ENCODE data around the gene SLC34A3.

SLC34A3 gene

DNA sequence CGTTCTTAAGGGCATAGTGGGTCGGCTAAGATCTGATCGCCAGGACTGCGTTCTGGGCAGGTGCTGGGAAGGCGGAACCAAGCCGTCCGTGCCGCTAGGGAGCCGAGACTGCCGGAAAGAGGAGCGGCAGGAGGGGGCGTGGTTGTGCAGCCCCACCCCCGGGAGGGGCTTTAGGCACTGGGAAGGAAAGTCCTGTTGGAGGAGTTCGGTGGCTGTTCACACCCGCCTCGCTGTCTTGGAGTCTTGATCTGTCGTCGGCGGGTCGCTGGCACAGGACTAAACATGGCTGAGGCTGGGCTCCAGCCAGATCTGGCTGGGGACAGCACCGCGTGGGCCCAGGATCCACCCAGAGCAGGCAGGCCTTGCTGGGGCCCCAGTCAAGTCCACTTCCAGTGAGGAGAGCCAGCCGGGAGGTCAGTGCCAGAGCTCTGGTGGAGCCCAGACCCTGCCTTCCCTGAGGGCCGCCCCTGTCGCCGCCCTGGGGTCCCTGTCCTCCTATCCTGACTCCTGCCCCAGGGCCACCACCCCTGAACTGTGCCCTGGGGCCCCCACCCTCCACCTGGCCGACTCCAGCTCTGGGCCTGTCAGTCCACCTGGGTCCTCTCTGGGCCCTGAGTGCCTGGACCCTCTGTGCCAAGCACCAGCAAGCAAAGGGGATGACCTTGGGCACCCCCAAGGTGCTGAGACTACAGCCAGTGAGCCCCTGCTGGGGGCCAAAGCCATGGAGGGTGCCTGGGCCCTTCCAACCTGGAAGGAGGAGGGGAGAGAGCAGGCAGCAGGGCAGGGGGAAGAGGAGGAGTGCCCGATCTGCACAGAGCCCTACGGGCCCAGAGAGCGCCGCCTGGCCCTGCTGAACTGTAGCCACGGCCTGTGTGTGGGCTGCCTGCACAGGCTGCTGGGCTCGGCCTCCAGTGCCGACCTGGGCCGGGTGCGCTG lies 13.2 kb upstream of the SLC34A3 start:
- DNase-seq (ENCODE audit: low read depth in 1 of 2, low spot score in 1 of 2) = no peak

DNA sequence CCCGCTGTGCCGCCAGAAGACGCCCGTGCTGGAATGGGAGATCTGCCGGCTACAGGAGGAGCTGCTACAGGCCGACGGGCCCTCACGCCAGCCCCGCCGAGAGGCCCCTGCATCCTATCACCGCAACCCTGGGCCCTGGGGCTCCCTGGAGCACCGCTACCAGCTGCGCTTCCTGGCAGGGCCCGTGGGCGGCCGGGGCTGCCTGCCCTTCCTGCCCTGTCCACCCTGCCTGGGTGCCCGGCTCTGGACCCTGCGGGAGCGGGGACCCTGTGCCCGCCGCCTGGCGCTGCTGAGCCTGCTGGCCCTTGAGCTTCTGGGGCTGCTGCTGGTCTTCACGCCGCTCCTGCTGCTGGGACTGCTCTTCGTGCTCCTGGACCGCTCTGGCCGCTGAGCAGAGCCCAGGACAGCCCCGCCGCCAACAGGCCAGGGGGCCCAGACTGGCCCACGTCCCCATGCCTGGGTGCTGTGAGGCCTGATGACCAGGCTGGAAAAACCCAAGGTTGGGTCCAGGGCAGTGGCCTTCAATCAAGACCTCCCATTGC lies 12.4 kb upstream of the SLC34A3 start:
- DNase-seq (ENCODE audit: low read depth in 1 of 2, low spot score in 1 of 2) = no peak

DNA sequence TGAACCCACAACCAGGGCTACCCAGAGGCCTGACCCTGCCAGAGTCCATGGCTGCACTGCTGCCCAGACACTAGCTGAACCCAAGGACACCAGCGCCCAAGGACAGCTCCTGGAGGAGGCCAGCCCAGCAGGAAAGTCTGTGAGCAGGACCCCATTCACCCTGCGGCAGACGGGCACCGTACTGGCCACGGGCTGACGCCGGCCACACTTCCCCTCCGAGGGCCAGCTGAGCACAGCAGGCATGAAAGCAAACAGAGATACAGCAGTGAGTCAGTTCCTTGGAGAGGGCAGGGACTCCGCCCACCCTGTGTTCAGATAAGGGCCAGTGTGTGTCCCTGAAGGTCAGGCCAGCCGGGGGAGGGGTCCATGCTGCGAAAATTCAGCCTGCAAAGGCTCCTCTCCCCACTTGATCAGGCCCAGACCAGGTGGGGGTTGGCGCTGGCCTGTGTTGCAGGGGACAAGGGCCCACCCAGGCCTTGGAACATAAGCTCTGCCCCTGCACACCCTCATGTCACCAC lies 11.9 kb upstream of the SLC34A3 start:
- DNase-seq (ENCODE audit: low read depth in 1 of 2, low spot score in 1 of 2) = no peak

DNA sequence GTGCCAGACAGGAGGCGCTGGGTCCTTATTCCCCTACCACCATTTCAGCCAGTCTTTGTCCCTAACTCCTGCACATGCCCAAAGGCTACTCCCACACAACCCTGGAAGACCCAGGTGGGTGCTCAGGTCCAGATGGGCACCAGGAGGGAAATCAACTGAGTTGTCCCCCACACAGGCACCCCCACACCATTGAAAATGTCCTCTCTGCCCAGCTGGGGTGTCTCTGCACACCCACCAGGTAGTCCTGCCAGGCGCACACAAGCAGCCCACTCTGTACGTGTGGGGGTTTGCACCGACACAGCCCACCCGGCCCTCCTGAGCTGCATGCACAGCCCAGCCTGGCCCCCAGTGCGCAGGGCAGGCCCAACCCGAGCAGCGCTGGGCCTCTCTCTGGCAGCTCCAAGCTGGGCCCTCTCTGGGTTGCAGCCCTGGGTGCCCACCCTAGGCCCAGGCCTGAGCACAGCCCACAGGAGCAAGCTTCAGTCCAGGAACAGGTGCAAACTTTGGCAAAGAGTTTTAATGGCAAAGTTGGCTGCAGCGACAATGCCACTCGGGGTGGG lies 10.9 kb upstream of the SLC34A3 start:
- DNase-seq (ENCODE audit: low read depth in 1 of 2, low spot score in 1 of 2) = no peak

DNA sequence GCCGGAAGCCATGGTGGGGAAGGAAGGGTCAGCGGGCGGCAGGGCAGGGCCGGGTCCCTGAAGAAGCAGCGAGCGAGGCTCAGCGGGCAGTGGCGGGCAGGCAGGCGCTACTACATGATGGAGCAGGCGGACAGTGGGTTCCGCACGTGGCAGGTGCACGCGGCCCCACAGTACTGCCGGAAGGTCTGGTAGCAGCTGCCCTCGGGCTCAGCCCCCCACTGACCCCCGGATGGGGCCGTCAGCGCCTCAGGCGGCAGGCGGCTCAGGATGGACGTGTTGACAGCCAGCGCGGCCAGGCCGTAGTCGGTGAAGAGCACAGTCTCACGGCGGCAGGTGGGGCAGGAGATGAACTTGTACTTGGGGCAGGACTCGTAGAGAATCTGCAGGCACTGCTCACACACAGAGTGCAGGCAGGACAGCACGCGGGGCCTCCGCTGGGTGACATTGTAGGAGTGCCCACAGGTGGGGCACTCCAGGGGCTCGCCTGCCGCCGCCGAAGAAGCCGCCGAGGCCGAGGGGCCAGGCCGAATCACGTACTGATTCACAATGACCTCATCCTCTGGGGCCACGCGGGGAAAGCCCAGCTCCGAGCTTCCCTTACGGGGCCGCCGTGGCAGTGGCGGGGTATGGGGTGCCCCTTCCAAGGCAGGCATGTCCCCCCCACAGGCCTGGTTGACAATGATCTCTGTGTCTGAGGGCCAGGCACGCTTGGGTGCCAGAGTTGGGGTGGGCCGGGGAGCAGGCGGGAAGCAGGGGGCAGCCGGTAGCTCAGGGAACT lies 10.2 kb upstream of the SLC34A3 start:
- DNase-seq (ENCODE audit: low read depth in 1 of 2, low spot score in 1 of 2) = no peak

DNA sequence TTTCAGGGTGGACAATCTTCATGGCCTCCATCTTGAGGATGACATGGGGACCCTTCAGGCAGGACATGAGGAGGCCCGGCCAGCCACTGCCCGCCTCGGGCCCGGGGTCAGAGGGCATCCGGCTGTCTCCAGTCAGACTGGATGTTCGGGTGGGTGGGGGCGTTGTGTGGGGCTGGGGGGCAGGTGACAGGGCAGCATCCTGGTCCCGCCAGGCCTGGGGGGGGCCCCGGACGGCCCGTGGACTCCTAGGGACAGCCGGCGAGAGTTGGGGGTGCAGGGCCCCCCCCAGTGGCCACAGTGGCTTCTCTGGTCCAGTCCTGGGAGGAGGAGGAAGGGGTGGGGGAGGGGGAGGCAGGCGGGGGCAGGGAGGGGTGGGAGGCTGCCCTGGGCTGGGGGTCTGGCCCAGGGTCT lies 9.6 kb upstream of the SLC34A3 start:
- no peak for DNase-seq (ENCODE audit: low read depth in 1 of 2, low spot score in 1 of 2)

DNA sequence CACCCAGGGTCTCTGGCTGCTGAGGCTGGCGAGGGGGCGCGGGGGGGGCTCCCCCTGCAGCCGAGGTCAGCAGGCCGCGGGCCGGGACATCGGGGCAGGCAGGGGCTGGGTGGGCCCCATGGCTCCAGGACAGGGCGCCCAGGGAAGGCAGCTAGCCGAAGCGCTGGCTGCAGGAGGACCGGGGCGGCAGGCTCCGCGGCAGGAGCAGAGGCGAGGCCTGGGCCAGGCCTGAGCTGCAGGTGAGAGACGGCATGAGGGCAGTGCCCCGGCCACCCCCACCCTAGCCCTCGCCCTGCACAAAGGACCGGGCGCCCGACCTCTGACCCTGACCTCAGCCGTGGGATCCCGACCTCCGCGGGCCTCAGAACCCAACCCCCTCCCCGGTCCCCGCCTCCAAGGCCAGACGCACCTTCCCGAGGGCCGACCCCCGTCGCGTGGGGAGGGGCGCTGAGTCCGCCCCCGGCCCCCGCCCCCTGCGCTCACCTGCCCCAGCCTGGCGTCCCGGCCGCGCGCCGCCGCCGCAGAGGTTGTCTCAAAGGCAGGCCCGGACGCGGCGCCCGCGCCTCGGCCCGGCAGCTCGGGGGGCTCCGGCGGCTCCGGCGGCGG lies 9.1 kb upstream of the SLC34A3 start:
- DNase-seq (ENCODE audit: low read depth in 1 of 2, low spot score in 1 of 2) = no peak

DNA sequence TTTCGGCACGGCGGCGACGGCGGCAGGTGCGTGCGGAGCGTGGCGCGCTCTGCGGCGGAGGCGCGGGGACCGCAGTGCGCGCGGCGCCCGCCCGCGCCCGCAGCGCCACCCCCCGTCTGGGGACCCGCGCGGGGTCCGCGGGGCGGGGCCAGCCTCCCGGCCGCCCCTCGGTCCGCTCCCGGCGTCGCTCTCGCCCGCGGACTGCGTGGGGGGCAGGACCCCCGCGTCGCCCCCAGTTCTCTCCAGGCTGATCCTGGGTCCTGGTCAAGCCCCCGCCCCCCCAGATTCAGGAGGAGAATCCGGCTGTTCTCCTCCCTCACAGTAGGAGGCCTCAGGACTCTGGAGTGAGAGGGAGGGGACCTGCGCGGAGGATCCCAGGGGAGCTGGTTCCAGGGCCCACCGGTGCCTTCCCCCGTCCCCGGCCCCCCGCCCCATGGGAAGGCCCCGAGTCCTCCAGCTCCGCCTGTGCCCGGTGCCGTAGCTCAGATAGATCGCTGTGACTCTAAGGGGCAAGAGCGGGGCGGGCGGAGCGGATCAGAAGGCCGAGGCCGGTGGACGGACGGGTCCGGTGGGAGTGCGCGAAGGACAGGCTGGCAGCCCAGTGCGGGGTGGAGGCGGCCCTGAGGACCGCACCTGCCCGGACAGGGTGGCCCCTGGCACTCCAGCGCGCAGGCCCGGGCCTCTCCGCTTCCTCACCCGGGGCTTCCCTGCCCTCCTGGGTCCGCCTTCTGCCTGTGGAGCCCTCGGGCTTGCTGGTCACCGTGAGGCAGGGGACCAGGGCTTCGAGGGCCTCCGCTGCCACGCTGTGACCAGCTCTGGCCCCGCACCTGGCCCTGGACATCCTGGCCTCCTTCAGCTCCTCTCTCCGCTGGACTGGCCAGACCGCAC lies 8.3 kb upstream of the SLC34A3 start, which contains the start of gene RNF208:
Gene RNF208 (minus strand): TSS at position 51 of the 888 bp plus-strand sequence. CDS start 1,028 bp downstream, outside the sequence.
- no peak for DNase-seq (ENCODE audit: low read depth in 1 of 2, low spot score in 1 of 2)

DNA sequence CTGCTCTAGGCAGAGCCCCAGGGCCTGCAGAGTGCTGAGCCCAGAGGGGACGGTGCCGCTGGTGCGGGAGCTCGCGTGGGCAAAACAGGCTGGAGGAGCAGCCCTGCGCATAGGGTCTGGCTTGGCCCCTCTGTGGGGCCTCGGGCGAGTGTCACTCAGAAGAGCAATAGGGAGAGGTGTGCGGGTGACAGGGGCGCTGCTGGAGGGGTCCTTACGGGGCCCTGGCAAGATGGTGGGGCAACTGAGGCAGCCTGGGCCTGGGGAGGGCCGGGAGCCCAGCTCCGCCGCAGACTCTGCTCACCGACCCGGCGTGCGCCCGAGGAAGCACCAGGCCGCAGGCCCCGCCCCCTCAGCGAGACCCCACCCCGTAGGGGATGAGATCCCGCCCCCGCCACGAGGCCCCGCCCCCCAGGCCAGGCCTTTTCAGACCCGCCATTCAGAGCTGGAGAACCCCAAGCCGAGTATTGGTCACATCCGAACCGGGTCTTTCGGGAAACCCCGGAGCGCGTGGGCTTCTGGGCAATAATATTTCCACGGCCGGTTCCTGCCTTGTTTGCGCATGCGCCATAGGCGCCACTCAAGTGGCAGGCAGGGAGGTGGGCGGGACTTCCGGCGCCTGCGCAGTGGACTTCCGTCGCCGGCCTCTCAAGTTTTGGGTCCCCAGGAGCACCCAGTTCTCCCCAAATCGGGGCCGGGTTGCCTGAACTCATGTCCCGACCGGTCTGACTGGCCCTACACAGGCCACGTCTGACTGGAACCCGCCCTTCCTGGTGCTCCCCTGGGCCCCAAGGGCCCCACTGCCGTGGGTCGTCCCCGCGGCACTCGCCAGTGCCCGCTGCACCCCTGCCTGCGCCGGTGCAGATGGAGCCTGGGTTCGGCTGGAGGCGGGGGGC lies 7.4 kb upstream of the SLC34A3 start:
- DNase-seq (ENCODE audit: low read depth in 1 of 2, low spot score in 1 of 2) = peak; percentile 96 to 98

DNA sequence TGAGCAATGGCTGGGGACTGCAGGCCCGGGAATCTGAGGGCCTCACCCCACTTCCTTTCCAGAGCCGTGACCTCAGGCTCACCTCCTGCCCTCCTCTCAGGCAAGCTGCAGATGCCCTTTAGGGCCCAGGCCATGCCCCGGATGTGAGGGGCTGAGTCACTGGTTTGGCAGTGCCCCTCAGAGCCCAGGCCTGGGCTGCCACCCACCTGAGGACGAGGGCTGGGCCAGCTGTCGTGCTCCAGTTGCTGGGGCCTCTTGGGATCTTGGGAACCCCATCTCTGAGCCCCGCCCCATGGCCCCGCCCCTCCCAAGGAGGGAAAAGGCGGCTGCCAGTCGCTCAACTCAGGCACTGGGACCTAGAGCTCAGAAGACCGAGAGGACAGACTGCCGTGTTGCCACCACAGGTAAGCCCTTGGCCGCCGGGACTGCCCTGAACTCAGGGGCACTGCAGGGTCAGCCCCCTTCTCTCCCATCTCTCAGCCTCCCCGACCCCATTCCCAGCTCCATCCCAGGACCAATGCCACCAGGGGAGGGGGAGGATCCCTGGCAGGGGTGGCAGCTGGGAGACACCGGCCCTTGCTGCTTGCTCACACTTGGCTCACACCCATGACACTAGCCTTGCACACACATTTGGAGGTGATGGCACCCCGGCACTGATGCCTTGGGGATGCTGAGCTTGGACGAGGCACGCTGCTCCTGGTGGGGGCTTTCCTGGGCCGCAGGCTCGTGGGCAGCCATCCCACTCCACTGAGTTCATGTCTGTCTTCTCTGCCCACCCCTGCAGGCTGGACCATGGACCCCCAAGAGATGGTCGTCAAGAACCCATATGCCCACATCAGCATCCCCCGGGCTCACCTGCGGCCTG lies 5.6 kb upstream of the SLC34A3 start, which contains the start of gene CYSRT1:
Gene CYSRT1 (plus strand): TSS at position 345 of the 865 bp plus-strand sequence. CDS start 448 bp downstream, at position 793.
- no peak for DNase-seq (ENCODE audit: low read depth in 1 of 2, low spot score in 1 of 2)

DNA sequence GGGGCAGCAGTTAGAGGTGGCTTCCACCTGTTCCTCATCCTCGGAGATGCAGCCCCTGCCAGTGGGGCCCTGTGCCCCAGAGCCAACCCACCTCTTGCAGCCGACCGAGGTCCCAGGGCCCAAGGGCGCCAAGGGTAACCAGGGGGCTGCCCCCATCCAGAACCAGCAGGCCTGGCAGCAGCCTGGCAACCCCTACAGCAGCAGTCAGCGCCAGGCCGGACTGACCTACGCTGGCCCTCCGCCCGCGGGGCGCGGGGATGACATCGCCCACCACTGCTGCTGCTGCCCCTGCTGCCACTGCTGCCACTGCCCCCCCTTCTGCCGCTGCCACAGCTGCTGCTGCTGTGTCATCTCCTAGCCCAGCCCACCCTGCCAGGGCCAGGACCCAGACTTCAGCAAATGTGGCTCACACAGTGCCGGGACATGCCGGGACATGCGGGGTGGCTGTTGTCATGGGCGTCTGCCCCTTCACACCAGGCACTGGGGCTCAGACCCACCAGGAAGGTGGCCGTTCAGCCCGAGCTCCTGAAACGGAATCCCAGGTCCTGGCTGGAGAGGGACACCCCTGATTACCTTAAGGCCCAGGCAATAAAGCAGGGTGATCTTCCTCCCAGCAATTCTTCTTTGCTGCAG lies 4.9 kb upstream of the SLC34A3 start:
- DNase-seq (ENCODE audit: low read depth in 1 of 2, low spot score in 1 of 2) = no peak

DNA sequence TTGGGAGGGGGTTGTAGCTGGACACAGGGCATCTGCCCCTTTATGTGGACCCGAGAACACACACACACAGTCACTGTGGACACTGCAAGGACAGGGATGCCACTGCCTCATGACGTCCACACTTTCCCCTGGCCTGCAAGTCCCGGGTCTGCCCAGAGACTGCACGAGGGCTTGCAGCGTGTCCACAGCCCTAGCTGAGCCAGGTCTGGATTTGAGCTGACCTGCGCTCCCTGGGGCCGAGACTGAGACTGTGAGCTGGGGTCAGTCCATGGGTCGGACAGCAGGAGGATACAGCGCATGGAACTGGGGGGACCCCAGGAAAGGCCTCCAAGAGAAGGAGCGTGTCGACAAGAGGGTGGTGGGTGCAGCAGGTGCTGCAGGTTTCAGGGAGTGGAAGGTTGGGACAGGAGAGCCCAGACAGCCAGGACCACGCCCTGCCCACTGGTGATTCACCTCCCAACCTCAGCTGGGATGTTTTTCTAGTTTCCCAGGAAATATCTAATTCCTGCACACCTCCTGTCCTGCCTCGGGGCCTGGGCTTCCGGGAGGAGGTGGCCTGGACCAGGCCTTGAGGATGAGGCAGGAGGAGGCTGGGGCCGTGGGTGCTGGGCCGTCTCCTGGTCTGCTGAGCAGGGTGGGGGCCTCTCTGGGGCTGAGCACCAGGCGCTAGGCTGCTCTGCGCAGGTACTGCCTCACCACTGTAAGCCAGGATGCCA lies 4.2 kb upstream of the SLC34A3 start:
- no peak for DNase-seq (ENCODE audit: low read depth in 1 of 2, low spot score in 1 of 2)

DNA sequence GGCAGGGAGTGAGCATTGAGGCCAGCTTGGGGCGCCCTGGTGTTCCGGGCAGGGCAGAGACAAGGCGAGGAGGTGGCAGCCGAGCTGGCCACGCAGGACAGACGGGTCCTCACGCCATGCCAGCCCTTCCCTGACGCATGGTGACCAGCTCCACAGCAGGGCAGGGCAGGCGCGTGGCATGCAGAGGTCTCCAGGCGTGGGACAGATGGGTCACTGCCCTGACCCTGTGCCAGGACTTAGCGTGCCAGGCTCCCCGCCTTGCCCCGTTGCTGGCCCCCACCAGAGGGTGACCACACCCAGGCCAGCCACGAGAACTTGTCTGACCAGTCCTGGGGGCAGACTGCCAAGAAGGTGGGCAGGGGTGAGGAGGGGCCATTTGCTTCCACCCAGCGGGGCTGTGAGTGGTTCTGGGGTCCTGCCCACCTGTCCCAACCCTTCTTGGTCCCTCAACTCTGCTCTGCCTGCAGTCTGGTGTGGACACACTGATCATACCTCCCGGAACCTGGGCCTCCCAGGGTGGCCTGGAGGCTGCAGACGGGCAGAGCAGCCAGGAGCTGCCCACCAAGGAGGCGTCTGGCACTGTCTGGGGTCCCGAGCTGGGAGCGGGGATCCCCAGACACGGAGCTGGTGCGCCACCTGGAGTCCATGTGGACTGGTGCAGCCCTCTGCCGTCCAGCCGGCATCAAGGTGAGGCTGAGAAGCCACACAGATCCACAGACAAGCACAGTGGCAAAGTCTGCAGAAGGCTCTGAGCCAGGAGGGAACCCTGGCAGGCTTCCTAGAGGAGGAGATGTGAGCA lies 3.4 kb upstream of the SLC34A3 start, which contains the start of gene RNF224:
Gene RNF224 (plus strand): TSS at position 449 of the 799 bp plus-strand sequence. CDS start 834 bp downstream, outside the sequence.
- peak; percentile 70 to 72 for DNase-seq (ENCODE audit: low read depth in 1 of 2, low spot score in 1 of 2)

DNA sequence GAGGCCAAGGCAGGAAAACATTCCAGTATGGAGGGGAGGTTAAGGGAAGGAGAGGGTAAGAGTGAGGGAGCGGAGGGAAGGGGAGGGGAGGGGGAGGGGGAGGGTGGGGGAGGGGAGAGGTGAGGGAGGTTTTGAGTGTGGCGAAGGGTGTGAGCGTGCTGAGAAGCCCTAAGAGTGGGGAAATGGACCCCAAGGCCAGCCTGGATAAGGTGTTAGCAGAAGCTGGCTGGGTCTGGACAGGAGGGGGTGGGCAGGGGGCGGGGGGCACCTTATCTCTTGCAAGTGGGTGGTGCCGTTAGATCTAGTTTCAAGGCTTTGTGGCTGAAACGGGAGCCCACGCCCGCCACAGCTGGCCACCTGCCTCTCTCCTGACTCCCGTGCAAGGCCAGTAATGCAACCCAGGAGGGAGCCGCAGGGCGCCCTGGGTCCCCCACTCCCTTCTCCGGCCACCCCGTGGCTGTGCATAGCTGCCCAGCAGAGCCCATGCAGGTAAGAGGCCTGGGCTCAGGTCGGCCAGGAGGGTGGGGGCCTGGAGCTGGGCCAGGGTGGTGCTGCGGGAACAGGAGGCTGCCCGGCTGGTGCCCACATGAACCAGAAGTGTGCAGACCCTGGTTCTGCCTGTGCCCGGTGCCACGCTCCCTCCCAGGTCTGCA lies 2.7 kb upstream of the SLC34A3 start:
- DNase-seq (ENCODE audit: low read depth in 1 of 2, low spot score in 1 of 2) = no peak

DNA sequence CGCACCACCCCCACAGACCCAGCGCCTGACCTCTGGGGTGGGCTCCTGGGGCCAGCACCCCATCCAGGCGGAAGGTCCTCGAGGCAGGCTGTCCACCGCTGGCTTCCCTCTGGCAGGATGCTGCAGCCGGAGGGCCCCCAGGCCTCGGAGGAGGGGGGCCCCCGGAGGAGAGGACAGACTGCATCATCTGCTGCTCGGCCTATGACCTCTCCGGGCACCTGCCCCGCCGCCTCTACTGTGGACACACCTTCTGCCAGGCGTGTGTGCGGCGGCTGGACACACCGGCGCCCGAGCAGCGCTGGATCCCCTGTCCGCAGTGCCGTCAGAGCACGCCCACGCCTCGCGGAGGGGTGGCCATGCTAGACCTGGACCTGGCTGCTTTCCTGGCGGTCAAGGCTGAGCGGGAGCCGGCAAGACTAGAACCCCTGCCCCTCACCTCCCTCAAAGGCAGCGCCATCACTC lies 2.2 kb upstream of the SLC34A3 start:
- no peak for DNase-seq (ENCODE audit: low read depth in 1 of 2, low spot score in 1 of 2)
